ENCODE data around the gene PTPN7. TPM values are rescaled to one million over a fixed set of nuclear protein-coding genes. Genes with fewer than 3 reads are reported as not detected.

PTPN7 gene
- total and polyA plus RNA-seq, 10 of the 15 experiments (the other 5 are each of a cell fraction or from before 2014, with no cell fraction given): 7.9 to 117 (median 102) TPM

GRCh38 chr1:202158810-202159533 is 1.4 kb downstream of the PTPN7 start (continued):
- no peak for TF ChIP-seq BCL3 (IDR thresholded peaks at IDR 0.05; ENCODE audit: borderline replicate concordance, insufficient read depth, low read depth, low read length, poor library complexity, severe bottlenecking)
- TF ChIP-seq KAT2A (conservative IDR thresholded peaks at IDR 0.05; ENCODE audit: control insufficient read depth, low read depth, low read length): no peak
- TF ChIP-seq ZBTB4 (CRISPR knock-in tag; IDR thresholded peaks at IDR 0.05): no peak
- TF ChIP-seq, protein P1, sequence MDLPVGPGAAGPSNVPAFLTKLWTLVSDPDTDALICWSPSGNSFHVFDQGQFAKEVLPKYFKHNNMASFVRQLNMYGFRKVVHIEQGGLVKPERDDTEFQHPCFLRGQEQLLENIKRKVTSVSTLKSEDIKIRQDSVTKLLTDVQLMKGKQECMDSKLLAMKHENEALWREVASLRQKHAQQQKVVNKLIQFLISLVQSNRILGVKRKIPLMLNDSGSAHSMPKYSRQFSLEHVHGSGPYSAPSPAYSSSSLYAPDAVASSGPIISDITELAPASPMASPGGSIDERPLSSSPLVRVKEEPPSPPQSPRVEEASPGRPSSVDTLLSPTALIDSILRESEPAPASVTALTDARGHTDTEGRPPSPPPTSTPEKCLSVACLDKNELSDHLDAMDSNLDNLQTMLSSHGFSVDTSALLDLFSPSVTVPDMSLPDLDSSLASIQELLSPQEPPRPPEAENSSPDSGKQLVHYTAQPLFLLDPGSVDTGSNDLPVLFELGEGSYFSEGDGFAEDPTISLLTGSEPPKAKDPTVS (IDR thresholded peaks at IDR 0.05; ENCODE audit: low read depth, low read length): no peak
- no peak for TF ChIP-seq MTA3 (IDR thresholded peaks at IDR 0.05; ENCODE audit: borderline replicate concordance, low read length)
- TF ChIP-seq HDAC6 (IDR thresholded peaks at IDR 0.05; ENCODE audit: unreplicated experiment): no peak
- TF ChIP-seq, protein P2, sequence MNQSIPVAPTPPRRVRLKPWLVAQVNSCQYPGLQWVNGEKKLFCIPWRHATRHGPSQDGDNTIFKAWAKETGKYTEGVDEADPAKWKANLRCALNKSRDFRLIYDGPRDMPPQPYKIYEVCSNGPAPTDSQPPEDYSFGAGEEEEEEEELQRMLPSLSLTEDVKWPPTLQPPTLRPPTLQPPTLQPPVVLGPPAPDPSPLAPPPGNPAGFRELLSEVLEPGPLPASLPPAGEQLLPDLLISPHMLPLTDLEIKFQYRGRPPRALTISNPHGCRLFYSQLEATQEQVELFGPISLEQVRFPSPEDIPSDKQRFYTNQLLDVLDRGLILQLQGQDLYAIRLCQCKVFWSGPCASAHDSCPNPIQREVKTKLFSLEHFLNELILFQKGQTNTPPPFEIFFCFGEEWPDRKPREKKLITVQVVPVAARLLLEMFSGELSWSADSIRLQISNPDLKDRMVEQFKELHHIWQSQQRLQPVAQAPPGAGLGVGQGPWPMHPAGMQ (IDR thresholded peaks at IDR 0.05; ENCODE audit: borderline replicate concordance): no peak
- no peak for TF ChIP-seq TARDBP (IDR thresholded peaks at IDR 0.05; ENCODE audit: borderline replicate concordance)
- no peak for TF ChIP-seq NFYA (IDR thresholded peaks at IDR 0.05; ENCODE audit: borderline replicate concordance, low read depth, low read length)
- TF ChIP-seq GATAD2B (conservative IDR thresholded peaks at IDR 0.05; ENCODE audit: low read depth): peak; percentile 61; the same call in 1 of the 2 replicates
- no peak for TF ChIP-seq E2F4 (IDR thresholded peaks at IDR 0.05; ENCODE audit: low read depth, low read length)
- TF ChIP-seq YBX1 (IDR thresholded peaks at IDR 0.05): no peak
- TF ChIP-seq ZBED1 (IDR thresholded peaks at IDR 0.05; ENCODE audit: borderline replicate concordance): no peak
- TF ChIP-seq USF1 (IDR thresholded peaks at IDR 0.05; ENCODE audit: borderline replicate concordance, extremely low read length, insufficient read depth, low read depth, low read length): no peak
- no peak for TF ChIP-seq WRNIP1 (IDR thresholded peaks at IDR 0.05; ENCODE audit: borderline replicate concordance, low read depth, low read length)
